ENCODE data around the gene PLA2G4C.
"Not testable (repeated sequence)": the region's sequence is repeated elsewhere in the genome, so short reads cannot be mapped to it uniquely, and the experiment has no call there.

- TF ChIP-seq, protein P1, sequence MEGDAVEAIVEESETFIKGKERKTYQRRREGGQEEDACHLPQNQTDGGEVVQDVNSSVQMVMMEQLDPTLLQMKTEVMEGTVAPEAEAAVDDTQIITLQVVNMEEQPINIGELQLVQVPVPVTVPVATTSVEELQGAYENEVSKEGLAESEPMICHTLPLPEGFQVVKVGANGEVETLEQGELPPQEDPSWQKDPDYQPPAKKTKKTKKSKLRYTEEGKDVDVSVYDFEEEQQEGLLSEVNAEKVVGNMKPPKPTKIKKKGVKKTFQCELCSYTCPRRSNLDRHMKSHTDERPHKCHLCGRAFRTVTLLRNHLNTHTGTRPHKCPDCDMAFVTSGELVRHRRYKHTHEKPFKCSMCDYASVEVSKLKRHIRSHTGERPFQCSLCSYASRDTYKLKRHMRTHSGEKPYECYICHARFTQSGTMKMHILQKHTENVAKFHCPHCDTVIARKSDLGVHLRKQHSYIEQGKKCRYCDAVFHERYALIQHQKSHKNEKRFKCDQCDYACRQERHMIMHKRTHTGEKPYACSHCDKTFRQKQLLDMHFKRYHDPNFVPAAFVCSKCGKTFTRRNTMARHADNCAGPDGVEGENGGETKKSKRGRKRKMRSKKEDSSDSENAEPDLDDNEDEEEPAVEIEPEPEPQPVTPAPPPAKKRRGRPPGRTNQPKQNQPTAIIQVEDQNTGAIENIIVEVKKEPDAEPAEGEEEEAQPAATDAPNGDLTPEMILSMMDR (IDR thresholded peaks at IDR 0.05; ENCODE audit: insufficient read depth, low read length, poor library complexity, severe bottlenecking), result not testable (repeated sequence)
- not testable (repeated sequence) for TF ChIP-seq EZH2phosphoT487 (conservative IDR thresholded peaks at IDR 0.05; ENCODE audit: low read length)
Measured at GRCh38 chr19:48091111-48091718, 19.4 kb downstream of the PLA2G4C start.
